ENCODE results near the gene IL11. TPM values are rescaled to one million over a fixed set of nuclear protein-coding genes. Genes with fewer than 3 reads are reported as not detected.
"Not testable (repeated sequence)": the region's sequence is repeated elsewhere in the genome, so short reads cannot be mapped to it uniquely, and the experiment has no call there.

IL11 gene
- total RNA-seq, 1 experiment from 2014 or later: 1.8 TPM

GRCh38 chr19:55410168-55410567 is 39.9 kb upstream of the IL11 start:
- ChIA-PET POLR2A (no interaction called here), CTCF (no interaction called here)
- no peak for TF ChIP-seq NFATC4 (CRISPR knock-in tag; IDR thresholded peaks at IDR 0.05)
- no peak for TF ChIP-seq OVOL2 (CRISPR knock-in tag; IDR thresholded peaks at IDR 0.05; ENCODE audit: borderline replicate concordance)
- TF ChIP-seq MYBL2 (CRISPR knock-in tag; IDR thresholded peaks at IDR 0.05): no peak
- TF ChIP-seq EMX1 (CRISPR knock-in tag; IDR thresholded peaks at IDR 0.05): no peak
- TF ChIP-seq IRF2 (CRISPR knock-in tag; IDR thresholded peaks at IDR 0.05; ENCODE audit: borderline replicate concordance, low read depth): no peak
- no peak for TF ChIP-seq ZNF232 (CRISPR knock-in tag; IDR thresholded peaks at IDR 0.05)
- no peak for TF ChIP-seq TEAD4 (CRISPR knock-in tag; IDR thresholded peaks at IDR 0.05)
- no peak overlapping the region for H3K27ac Mint-ChIP-seq
- peaks cover 22% of the 10 kb centered on the region for H3K4me1 Mint-ChIP-seq
- no peak for DNase-seq (ENCODE audit: low spot score)
- no peak overlapping the region for H3K4me3 Mint-ChIP-seq
- H3K27me3 Mint-ChIP-seq (ENCODE audit: low read depth): peaks cover 51% of the 10 kb centered on the region
- no peak for ATAC-seq
- peaks cover 22% of the 10 kb centered on the region for H3K9me3 Mint-ChIP-seq
- peaks cover 30% of the 10 kb centered on the region for H3K36me3 Mint-ChIP-seq

GRCh38 chr19:55409179-55409578 is 38.9 kb upstream of the IL11 start:
- not testable (repeated sequence) for DNase-seq (ENCODE audit: low spot score); ATAC-seq; H3K4me3 Mint-ChIP-seq; H3K27ac Mint-ChIP-seq
- Mint-ChIP-seq H3K27me3 (ENCODE audit: low read depth) (peaks cover 41% of the 10 kb centered on the region), H3K9me3 (peaks cover 22% of the 10 kb centered on the region), H3K4me1 (peaks cover 22% of the 10 kb centered on the region), H3K36me3 (peaks cover 34% of the 10 kb centered on the region)
- peak; percentile 73 for TF ChIP-seq ZNF121 (CRISPR knock-in tag; IDR thresholded peaks at IDR 0.05)
- ChIA-PET POLR2A (interaction anchor here (0.6 to 1.1 kb wide), 4 partner anchors 11 to 1235 kb away, joined by 3 to 4 read pairs (median 3); partner anchors contain the start of gene TMEM238), CTCF (interaction anchor here (0.6 to 2.5 kb wide), 4 partner anchors 9 to 244 kb away, joined by 3 to 11 read pairs (median 4); no protein-coding TSS in a partner anchor)

- no peak for DNase-seq (ENCODE audit: low spot score)
- H3K27ac Mint-ChIP-seq: peak overlapping the region; percentile 92
- TF ChIP-seq STAT6 (CRISPR knock-in tag; conservative IDR thresholded peaks at IDR 0.05; ENCODE audit: low read depth) (no peak), ZSCAN18 (CRISPR knock-in tag; IDR thresholded peaks at IDR 0.05) (no peak), ERG (CRISPR knock-in tag; IDR thresholded peaks at IDR 0.05) (no peak), HMGA2 (CRISPR knock-in tag; IDR thresholded peaks at IDR 0.05) (no peak), NR2C2 (CRISPR knock-in tag; IDR thresholded peaks at IDR 0.05) (no peak), ZNF532 (CRISPR knock-in tag; IDR thresholded peaks at IDR 0.05; ENCODE audit: borderline replicate concordance) (peak; percentile 33; the same call in 1 of the 2 replicates), ZBTB43 (CRISPR knock-in tag; IDR thresholded peaks at IDR 0.05) (no peak)
- ChIA-PET POLR2A (interaction anchor here (0.6 to 1.1 kb wide), 3 partner anchors 11 to 1234 kb away, joined by 3 to 4 read pairs (median 3); partner anchors contain the start of gene TMEM238), CTCF (interaction anchor here (0.6 to 2.5 kb wide), 4 partner anchors 10 to 245 kb away, joined by 3 to 11 read pairs (median 4); no protein-coding TSS in a partner anchor)
- peaks cover 22% of the 10 kb centered on the region for H3K9me3 Mint-ChIP-seq
- peaks cover 40% of the 10 kb centered on the region for H3K36me3 Mint-ChIP-seq
- peaks cover 36% of the 10 kb centered on the region for H3K27me3 Mint-ChIP-seq (ENCODE audit: low read depth)
- ATAC-seq: no peak
- peak overlapping the region; percentile 88 for H3K4me3 Mint-ChIP-seq
- peaks cover 26% of the 10 kb centered on the region for H3K4me1 Mint-ChIP-seq
Observed at GRCh38 chr19:55408533-55408872, 38.2 kb upstream of the IL11 start.

All from WTC11 (cell line).